ENCODE measurements around the gene TGM1. TPM values are rescaled to one million over a fixed set of nuclear protein-coding genes. Genes with fewer than 3 reads are reported as not detected.

The TGM1 gene
- total and polyA plus RNA-seq, 2 experiments from 2014 or later, result 0.33 to 1.5 TPM

GRCh38 chr14:24300326-24300980, 37.5 kb upstream of the TGM1 start:
- Histone ChIP-seq H3K9me3 (ENCODE audit: low read depth) (no peaks in the 10 kb centered on the region), H3K27me3 (no peaks in the 10 kb centered on the region), H2AFZ (peak overlapping the region; percentile 67), H3K36me3 (replicated peaks; ENCODE audit: insufficient read depth, low read depth) (no peaks in the 10 kb centered on the region), H3K4me3 (peak overlapping the region; percentile 87), H3K27ac (peak overlapping the region; percentile 88), H3K4me1 (ENCODE audit: insufficient read depth) (peaks cover 20% of the 10 kb centered on the region), H3K9me2 (replicated peaks; ENCODE audit: insufficient read depth) (no peaks in the 10 kb centered on the region), H3K4me2 (peak overlapping the region; percentile 85), H3K79me2 (peaks cover 29% of the 10 kb centered on the region), H4K20me1 (ENCODE audit: insufficient read depth, poor library complexity, severe bottlenecking) (no peaks in the 10 kb centered on the region)
- 40% methylated on average over 16 of the region's 16 CpGs for WGBS (ENCODE audit: low lambda C conversion rate, missing lambda C conversion rate)
- no peak for DNase-seq (ENCODE audit: low spot score)
- TF ChIP-seq CTCF (IDR thresholded peaks at IDR 0.05; ENCODE audit: poor library complexity) (no peak), EZH2 (IDR thresholded peaks at IDR 0.05; ENCODE audit: borderline replicate concordance) (no peak), EZH2phosphoT487 (IDR thresholded peaks at IDR 0.05; ENCODE audit: low read depth, severe bottlenecking, unreplicated experiment) (no peak)

- Histone ChIP-seq H3K27ac (peak within 1 kb of the TSS; percentile 95), H3K4me2 (peak within 1 kb of the TSS; percentile 85), H3K9me2 (replicated peaks; ENCODE audit: insufficient read depth) (no peaks in the 10 kb centered on the region), H2AFZ (peak within 1 kb of the TSS; percentile 67), H4K20me1 (ENCODE audit: insufficient read depth, poor library complexity, severe bottlenecking) (no peaks in the 10 kb centered on the region), H3K4me3 (peak within 1 kb of the TSS; percentile 87), H3K4me1 (ENCODE audit: insufficient read depth) (peaks cover 20% of the 10 kb centered on the region), H3K9me3 (ENCODE audit: low read depth) (no peaks in the 10 kb centered on the region), H3K27me3 (no peaks in the 10 kb centered on the region), H3K79me2 (peaks cover 29% of the 10 kb centered on the region), H3K36me3 (replicated peaks; ENCODE audit: insufficient read depth, low read depth) (no peaks in the 10 kb centered on the region)
- TF ChIP-seq EZH2phosphoT487 (IDR thresholded peaks at IDR 0.05; ENCODE audit: low read depth, severe bottlenecking, unreplicated experiment) (no peak), EZH2 (IDR thresholded peaks at IDR 0.05; ENCODE audit: borderline replicate concordance) (no peak), CTCF (IDR thresholded peaks at IDR 0.05; ENCODE audit: poor library complexity) (no peak)
- WGBS (ENCODE audit: low lambda C conversion rate, missing lambda C conversion rate), result 2% methylated on average over 75 of the region's 75 CpGs
- DNase-seq (ENCODE audit: low spot score), result peak; percentile 96
These were observed 36.5 kb upstream of the TGM1 start, which contains the start of the genes DHRS1 and NOP9 for GRCh38 chr14:24299255-24300191. DHRS1 (minus strand) TSS chr14:24299780; CDS start chr14:24299106, 674 bp downstream. NOP9 (plus strand) TSS chr14:24299850; CDS start chr14:24299955, 105 bp downstream.

GRCh38 chr14:24298892-24299254, 35.9 kb upstream of the TGM1 start:
- no peaks in the 10 kb centered on the region for H3K9me2 ChIP-seq (replicated peaks; ENCODE audit: insufficient read depth)
- DNase-seq (ENCODE audit: low spot score), result peak; percentile 58
- H3K27me3 ChIP-seq, result no peaks in the 10 kb centered on the region
- H2AFZ ChIP-seq, result peak overlapping the region; percentile 58
- H3K36me3 ChIP-seq (replicated peaks; ENCODE audit: insufficient read depth, low read depth), result no peaks in the 10 kb centered on the region
- peaks cover 29% of the 10 kb centered on the region for H3K79me2 ChIP-seq
- H3K9me3 ChIP-seq (ENCODE audit: low read depth), result no peaks in the 10 kb centered on the region
- 70% methylated on average over 7 of the region's 7 CpGs for WGBS (ENCODE audit: low lambda C conversion rate, missing lambda C conversion rate)
- H3K27ac ChIP-seq, result peak overlapping the region; percentile 95
- peak overlapping the region; percentile 86 for H3K4me3 ChIP-seq
- H3K4me1 ChIP-seq (ENCODE audit: insufficient read depth), result peaks cover 20% of the 10 kb centered on the region
- no peaks in the 10 kb centered on the region for H4K20me1 ChIP-seq (ENCODE audit: insufficient read depth, poor library complexity, severe bottlenecking)
- H3K4me2 ChIP-seq, result peak overlapping the region; percentile 85
- TF ChIP-seq EZH2phosphoT487 (IDR thresholded peaks at IDR 0.05; ENCODE audit: low read depth, severe bottlenecking, unreplicated experiment) (no peak), EZH2 (IDR thresholded peaks at IDR 0.05; ENCODE audit: borderline replicate concordance) (no peak), CTCF (IDR thresholded peaks at IDR 0.05; ENCODE audit: poor library complexity) (no peak)

Measured in hepatocyte (in vitro differentiated cells).